Measurements from ENCODE around the gene PES1.

GRCh38 chr22:30573594-30574094, 18.1 kb downstream of the PES1 start:
- TF ChIP-seq CTCF (IDR thresholded peaks at IDR 0.05) (no peak), POLR2AphosphoS5 (IDR thresholded peaks at IDR 0.05; ENCODE audit: insufficient read depth in 1 of 2, low read depth in 1 of 2) (no peak)

All from vagina (tissue), 2 donors.